Bone marrow (tissue), 2 donors: ENCODE results near the gene YARS1.

Experiments
- DNase-seq, 2 donors: peaks; one replicate each; lab custom pipeline; 2025; lab: John Stamatoyannopoulos, UW

YARS1 gene

DNA sequence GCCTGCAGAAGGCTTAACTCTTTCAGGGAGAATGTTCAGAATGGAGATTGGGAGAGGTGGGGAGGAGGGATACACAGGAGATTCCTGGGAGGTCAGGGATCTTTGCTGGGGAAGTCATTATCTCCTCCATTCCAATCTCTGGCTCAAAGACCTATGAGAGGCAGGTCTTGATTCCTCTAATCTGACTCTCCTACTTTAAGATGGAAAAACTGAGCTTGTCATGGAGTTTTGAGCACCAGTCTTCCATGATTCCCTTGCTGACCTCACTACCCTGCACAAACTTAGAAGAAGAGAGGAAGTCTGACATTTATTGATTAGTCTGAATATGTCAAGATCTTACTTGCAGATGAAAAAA lies 73.1 kb downstream of the YARS1 start:
- DNase-seq, result no peak

DNA sequence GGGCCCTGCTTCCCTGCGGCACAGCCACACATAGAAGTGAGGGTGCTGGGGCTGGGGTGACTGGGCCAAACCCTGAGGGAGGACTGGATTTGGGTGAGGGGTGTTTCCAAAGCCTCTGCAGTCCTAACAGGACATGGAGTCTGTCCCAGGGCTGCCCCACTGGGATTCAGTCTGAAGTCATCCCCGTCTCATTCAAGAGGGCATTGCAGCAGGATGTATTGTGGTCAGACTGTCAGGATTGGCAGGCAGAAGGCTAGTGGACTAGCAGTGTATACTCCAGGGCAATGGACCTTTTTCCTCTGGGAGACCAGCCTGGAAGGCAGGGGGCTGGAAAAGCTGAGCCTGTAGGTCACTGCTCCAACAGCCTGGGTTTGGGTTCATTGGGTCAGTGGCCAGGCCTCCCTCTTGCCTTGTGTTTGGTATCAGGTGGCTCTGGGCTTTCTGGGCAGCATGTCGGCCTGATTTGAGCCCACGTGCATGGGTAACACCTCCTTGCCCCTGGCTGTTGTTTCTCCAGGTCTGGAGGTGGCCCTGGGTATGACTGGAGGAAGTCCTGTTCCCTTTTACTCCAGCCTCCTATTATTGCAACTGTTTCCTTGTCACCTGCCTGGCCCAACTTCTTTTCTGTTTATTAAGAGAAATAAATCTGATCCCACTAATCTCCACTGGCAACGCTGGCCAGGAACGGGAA lies 73.6 kb downstream of the YARS1 start:
- DNase-seq, result no peak

GRCh38 chr1:32742956-32743355 lies 74.2 kb downstream of the YARS1 start:
- no peak for DNase-seq

DNA sequence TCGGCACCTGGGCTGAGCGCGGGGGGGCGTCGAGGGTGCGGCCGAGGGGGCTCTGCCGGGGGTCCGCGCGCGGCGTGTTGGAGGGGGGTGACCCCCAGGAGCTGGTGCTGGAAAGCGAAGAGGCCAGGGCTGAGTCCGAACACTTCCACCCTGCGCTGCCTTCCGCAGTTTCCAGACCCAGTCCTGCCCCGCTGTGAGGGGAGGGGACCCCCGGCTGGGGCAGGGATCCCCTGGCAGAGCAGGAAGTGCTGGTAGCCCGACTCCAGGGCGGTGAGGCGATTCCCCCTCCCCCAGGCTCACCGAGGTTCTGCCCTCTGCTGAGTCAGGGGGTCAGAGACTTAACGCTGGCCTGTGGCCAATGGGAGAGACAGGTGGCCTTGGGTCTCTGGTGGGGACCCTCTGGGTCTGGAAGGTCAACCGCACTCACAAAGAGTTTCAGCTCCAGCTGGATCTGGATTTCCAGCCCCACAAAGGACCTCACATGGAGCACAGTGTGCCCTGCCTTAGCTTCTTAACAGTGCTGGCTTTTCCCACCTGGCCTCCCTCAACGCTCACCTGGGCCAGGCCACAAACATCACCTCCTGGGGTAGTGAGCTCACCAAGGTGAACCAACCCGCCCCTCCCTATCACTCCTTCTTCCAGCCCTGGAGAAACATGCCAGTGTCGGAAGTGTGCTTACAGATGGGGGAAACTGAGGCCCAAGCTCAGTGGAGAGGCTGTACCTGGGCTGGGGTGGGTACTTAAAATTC lies 74.8 kb downstream of the YARS1 start:
- no peak for DNase-seq

DNA sequence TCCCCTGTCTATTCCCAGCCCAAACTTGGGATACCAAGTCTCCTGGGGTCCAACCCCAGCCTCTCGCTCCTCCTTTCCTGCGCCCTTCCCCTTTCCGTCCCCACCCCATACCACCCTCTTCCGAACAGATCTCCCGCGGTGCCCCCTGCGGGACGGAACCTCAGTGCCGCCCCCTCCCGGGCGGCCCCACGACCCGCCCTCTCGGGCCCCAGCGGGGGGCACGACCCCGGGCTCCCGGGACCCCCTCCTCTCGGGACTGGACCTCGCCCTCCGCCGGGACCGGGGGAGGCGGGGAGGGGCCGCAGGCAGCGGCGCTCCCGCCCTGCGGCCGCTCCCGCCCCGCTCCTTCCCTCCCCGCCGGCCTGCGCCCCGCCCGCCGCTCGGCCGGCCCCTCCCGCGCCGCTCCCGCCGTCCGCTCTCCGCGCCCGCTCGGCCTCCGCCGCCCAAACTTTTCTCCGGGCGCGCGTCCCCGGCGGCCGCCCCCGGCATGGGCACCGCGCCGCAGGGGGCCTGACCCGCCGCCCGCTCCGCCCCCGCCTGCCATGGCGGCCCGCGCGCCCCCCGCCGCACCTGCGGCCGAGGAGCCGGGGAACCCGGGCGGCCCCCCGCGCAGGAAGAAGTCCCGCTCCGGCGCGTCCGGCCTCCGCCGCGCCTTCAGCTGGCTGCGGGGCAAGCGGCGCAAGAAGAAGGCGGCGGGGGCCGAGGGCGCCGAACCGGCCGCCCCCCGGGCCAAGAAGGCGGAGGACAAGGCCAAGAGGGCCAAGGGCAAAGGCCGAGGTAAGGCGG lies 75.6 kb downstream of the YARS1 start:
- peak in 1 of 2 donors; percentile 28 for DNase-seq

DNA sequence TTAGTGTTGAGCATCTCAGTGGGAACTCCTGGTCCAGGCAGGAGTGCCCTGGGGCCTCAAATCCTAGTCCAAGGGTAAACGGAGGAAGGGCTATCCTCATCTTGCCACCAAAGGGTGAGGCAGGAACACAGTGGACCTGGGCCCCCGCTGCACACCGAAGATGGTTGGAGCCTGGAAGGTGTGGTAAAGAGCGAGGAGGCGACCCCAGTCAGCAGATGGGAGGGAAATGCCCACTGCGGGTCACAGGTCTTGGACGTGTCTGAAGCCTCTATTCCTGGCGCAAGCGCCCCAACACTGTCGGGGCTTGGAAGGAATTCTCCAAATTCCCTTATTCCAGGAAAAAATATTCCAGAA lies 76.1 kb downstream of the YARS1 start:
- no peak for DNase-seq

DNA sequence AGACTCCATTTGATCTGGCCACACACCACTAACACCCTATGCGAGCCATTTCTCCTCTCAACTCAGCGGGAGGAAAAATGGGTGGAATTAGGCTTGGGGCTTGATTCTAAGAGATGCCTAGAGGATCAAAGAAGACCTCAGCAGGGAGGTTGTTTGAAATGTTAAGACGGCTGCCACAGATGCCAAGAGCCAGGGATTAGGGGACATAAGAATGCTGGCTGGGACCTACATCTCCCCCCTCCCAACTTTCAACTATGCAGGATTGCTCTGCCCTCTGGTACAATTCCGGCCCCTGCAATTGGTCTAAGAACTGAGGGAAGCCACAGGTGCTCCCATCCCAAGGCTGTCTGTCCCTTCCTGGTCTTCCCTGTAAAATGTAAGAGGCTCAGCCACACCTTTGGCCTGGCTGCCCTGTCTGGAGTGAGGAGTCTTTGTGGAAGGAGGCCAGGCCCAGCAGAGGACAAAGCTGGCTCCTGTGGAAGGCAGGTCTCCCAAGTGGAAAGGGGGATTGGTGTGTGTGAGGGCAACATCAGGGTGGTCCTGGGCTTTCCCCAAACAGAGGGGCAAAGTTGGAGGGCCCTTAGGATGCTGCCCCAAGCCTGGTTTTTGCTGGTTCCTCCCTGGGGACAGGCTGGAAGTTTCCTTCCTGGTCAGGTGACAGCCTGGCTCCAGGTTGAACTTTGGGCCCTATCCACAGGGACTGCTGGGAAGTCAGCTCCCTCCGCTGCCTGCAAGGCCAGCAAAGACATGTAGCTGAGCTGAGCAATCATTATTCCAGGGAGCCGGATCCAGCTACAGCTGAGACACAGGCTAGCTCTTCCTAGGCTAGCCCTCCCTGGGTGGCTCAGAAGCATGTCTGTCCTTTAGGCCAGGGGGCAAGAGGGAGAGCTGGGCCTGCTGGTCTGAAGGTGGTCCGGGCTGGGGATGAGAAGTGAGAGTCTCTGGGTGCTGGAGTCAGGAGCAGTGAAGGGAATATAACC lies 80.1 kb downstream of the YARS1 start:
- no peak for DNase-seq

DNA sequence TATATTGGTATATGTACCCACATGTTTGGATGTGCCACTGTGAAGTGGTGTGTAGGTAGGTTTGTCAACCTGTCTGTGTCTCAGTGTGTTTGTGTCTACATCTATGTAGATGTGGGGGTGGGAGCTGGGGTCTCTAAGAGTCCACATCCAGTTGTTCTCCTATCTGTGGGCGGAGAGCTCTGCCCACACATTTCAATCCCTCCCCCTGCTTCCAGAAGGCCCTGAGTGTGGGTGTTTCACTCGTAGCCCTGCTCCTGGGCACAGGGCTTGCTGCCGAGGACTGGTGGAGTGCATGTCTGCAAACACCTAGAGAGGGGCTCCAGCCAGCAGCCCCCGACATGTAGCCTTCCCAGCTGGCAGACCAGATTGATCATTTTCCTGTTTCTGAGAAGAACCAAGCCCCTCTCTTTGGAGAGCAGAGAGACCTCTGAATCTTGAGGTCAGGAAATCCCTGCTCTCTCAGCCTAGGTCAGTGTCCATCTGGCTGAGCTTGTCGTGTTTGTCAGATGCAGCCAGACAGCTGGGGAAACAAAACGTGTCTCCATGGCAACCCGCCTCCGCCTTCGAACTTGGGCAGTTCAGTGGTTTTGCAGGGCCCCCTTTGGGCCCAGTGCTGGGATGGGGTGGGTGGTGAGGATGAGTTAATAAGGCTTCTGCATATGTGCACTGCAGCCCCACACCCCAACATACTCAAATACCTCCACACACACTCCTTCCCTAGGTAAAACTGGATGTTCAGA lies 83.4 kb downstream of the YARS1 start:
- no peak for DNase-seq

- no peak for DNase-seq
Measured at GRCh38 chr1:32729254-32730046, 87.7 kb downstream of the YARS1 start.

DNA sequence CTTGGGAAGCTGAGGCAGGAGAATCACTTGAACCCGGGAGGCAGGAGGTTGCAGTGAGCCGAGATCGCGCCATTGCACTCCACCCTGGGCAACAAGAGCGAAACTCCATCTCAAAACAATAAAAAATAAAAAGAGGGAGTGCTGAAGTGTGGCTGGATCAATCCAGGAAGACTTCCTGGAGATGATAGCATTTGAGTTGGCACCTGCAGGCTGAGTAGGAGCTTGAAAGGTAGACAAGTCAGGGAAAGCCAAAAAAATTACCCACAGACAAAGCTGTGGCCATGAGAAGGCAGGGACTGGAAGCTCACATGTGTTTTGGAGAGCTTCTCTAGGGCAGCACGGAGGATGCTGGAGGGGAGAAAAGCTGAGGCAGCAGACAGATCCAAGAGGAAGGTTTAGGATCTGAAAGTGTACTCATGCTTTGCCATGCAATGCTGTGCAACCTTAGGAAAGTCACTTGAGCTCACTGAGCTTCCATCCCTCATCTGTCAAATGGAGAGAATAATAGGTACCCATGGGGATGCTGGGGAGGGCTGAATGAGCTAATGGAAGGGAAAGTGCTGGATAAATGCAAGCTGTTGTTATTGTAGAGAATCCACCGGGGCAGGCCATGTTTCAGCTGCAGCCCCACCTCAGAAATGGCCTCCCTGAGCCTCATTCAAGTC lies 88.6 kb downstream of the YARS1 start:
- no peak for DNase-seq

DNA sequence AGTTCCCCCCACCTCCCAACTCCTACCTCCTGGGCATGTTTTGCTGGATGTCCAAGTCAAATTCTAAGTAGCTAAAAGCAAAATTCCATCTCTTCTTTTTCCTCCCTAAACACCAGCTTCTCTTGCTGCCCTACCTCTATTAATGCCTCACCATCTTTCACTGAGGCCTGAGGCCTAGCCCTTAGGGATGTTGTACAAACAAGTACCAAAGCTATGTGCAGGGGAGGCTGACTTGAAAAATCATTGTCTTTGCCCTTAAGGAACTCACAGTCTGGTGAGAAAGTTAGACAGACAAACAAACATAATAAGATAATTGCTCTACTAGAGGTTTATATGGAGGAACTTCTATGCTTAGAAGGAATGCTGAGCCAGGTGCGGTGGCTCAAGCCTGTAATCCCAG lies 89.3 kb downstream of the YARS1 start:
- DNase-seq, result no peak

DNA sequence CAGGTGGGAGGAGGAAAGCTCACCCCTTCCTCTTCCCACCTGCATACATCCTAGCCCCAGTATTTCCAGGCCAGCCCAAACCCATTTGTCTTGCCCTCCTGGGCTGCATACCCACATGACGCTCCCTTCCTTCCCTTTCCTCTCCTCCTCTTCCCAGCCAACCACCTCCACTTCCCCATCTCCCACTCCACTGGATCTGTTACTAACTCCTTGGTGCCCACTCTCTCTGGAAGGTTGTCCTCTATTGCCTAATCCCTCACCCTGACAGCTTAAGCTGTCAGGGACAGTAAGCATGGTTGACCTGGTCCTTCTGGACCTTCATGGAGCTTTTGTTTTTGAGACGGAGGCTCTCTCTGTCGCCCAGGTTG lies 91.6 kb downstream of the YARS1 start:
- DNase-seq, result no peak
